T47D (cell line): ENCODE data around the gene DENND4A.
"Not testable (repeated sequence)": the region's sequence is repeated elsewhere in the genome, so short reads cannot be mapped to it uniquely, and the experiment has no call there.

Experiments used
- DNase-seq, 2 experiments: peaks; one replicate each; pipeline versions ENCODE4 v3.0.0 to v3.0.0-alpha.2; 2011 to 2012; ENCODE audit warnings: low read depth in 1 of 2, low spot score in 1 of 2
- JUND ChIP-seq: IDR thresholded peaks from 2 replicates; pipeline ENCODE4 v1.6.1; 2012; ENCODE audit warnings: low read depth
- in situ Hi-C: cut with HindIII; loops from 2 replicates; pipeline ENCODE4 v1.10.0; 2016; ENCODE audit warnings: low sequenced_read_pairs, low pct_unique_long_range_greater_than_20kb

DENND4A gene

GRCh38 chr15:65829130-65829764, 37.2 kb upstream of the DENND4A start:
- TF ChIP-seq JUND: no peak
- peak in 1 of 2 experiments; percentile 71 for DNase-seq
- in situ Hi-C loops: no loop called here

GRCh38 chr15:65828585-65828984, 36.5 kb upstream of the DENND4A start:
- TF ChIP-seq JUND: no peak
- DNase-seq: no peak
- in situ Hi-C loops: no loop called here

GRCh38 chr15:65827065-65827464, 35.0 kb upstream of the DENND4A start:
- peak in 1 of 2 experiments; percentile 54 for DNase-seq
- TF ChIP-seq JUND: no peak
- in situ Hi-C loops: no loop called here

GRCh38 chr15:65824941-65825544, 33.0 kb upstream of the DENND4A start:
- DNase-seq: peak in 1 of 2 experiments; percentile 64
- in situ Hi-C loops: no loop called here
- 0 out of 2 replicates have a peak, but pooled peaks have one; percentile 18 for TF ChIP-seq JUND

- TF ChIP-seq JUND: no peak
- DNase-seq: peak; percentile 31 to 85
- in situ Hi-C loops: no loop called here
Measured at GRCh38 chr15:65824031-65824743, 32.1 kb upstream of the DENND4A start.

- in situ Hi-C loops: no loop called here
- no peak for TF ChIP-seq JUND
Measured at GRCh38 chr15:65822316-65822715, 30.2 kb upstream of the DENND4A start.

GRCh38 chr15:65821070-65821469, 29.0 kb upstream of the DENND4A start:
- DNase-seq: no peak
- TF ChIP-seq JUND: no peak
- in situ Hi-C loops: no loop called here

More at GRCh38 chr15:65822316-65822715, 30.2 kb upstream of the DENND4A start:
- DNase-seq: no peak

- in situ Hi-C loops: no loop called here
- DNase-seq: no peak
- no peak for TF ChIP-seq JUND
Measured at GRCh38 chr15:65819563-65819960, 27.5 kb upstream of the DENND4A start.

GRCh38 chr15:65818927-65819562, 27.0 kb upstream of the DENND4A start:
- in situ Hi-C loops: no loop called here
- DNase-seq: no peak
- TF ChIP-seq JUND: no peak

GRCh38 chr15:65816441-65816840, 24.3 kb upstream of the DENND4A start:
- in situ Hi-C loops: no loop called here
- no peak for TF ChIP-seq JUND
- no peak for DNase-seq

- in situ Hi-C loops, DNase-seq: not testable (repeated sequence)
Measured at GRCh38 chr15:65816008-65816407, 23.9 kb upstream of the DENND4A start.

GRCh38 chr15:65814271-65814670, 22.2 kb upstream of the DENND4A start:
- in situ Hi-C loops, DNase-seq: not testable (repeated sequence)

GRCh38 chr15:65812916-65813315, 20.8 kb upstream of the DENND4A start:
- TF ChIP-seq JUND: no peak
- DNase-seq: no peak
- in situ Hi-C loops: no loop called here
